PFSK-1 (cell line): ENCODE data around the gene EHMT2.

Experiments
- REST ChIP-seq, 2 experiments: IDR thresholded peaks; 2 replicates each; pipeline versions ENCODE4 v1.6.1 to v1.8.0; 2011 to 2012; ENCODE audit warnings: low read depth in 2 of 2, low read length in 2 of 2, control low read depth in 1 of 2, inconsistent platforms in 1 of 2, mild to moderate bottlenecking in 1 of 2, moderate library complexity in 1 of 2; ENCODE audit not compliant: insufficient read depth in 1 of 2
- SIN3A ChIP-seq: IDR thresholded peaks from 2 replicates; pipeline ENCODE4 v1.6.1; 2012; ENCODE audit warnings: mild to moderate bottlenecking, low read length, moderate library complexity, borderline replicate concordance; ENCODE audit not compliant: insufficient read depth
- TAF1 ChIP-seq: IDR thresholded peaks from 2 replicates; pipeline ENCODE4 v1.6.1; 2012; ENCODE audit warnings: low read length, control low read depth, borderline replicate concordance; ENCODE audit not compliant: insufficient read depth

- TF ChIP-seq REST (IDR thresholded peaks at IDR 0.05; ENCODE audit: insufficient read depth in 1 of 2, low read depth in 2 of 2, low read length in 2 of 2) = 0 out of 4 replicates have a peak, but pooled peaks have one; percentile 3 to 32
- TF ChIP-seq TAF1 = 0 out of 2 replicates have a peak, but pooled peaks have one; percentile 49
- peak; percentile 34; the same call in 1 of the 2 replicates for TF ChIP-seq SIN3A
Measured at GRCh38 chr6:31901953-31902643, 4.6 kb upstream of the EHMT2 start, which contains the start of gene ZBTB12.
